GM13977 (cell line): Measurements from ENCODE around the gene ADAMTS7.
"Not testable (repeated sequence)": the region's sequence is repeated elsewhere in the genome, so short reads cannot be mapped to it uniquely, and the experiment has no call there.

ENCODE experiments used
- DNase-seq: peaks from one replicate; pipeline ENCODE4 v3.0.0; 2012; ENCODE audit warnings: low spot score
- CTCF ChIP-seq: IDR thresholded peaks from 2 replicates; pipeline ENCODE4 v1.5.1; 2012; ENCODE audit warnings: mild to moderate bottlenecking, control low read depth; ENCODE audit not compliant: insufficient read depth; ENCODE audit errors: extremely low read depth, missing control alignments
- in situ Hi-C: fragments of 300-500 bp; cut with MboI; formaldehyde crosslinking; loops from one replicate; pipeline ENCODE4 v1.12.0; 2022; ENCODE audit warnings: low sequenced_read_pairs, low pct_unique_long_range_greater_than_20kb, mixed read lengths, inconsistent platforms; ENCODE audit not compliant: unreplicated experiment

ADAMTS7 gene

GRCh38 chr15:78763796-78764241 is 47.4 kb downstream of the ADAMTS7 start:
- no peak for TF ChIP-seq CTCF
- no peak for DNase-seq
- in situ Hi-C loops = no loop called here

- no peak for DNase-seq
- in situ Hi-C loops = no loop called here
- TF ChIP-seq CTCF = no peak
Observed at GRCh38 chr15:78762985-78763795, 48.1 kb downstream of the ADAMTS7 start.

- in situ Hi-C loops, DNase-seq: not testable (repeated sequence)
Observed at GRCh38 chr15:78762386-78762961, 48.8 kb downstream of the ADAMTS7 start.

- DNase-seq = no peak
- in situ Hi-C loops = no loop called here
- no peak for TF ChIP-seq CTCF
Observed at GRCh38 chr15:78761891-78762385, 49.3 kb downstream of the ADAMTS7 start.

GRCh38 chr15:78761475-78761874 is 49.8 kb downstream of the ADAMTS7 start:
- in situ Hi-C loops = not testable (repeated sequence)
- DNase-seq = peak; percentile 70

GRCh38 chr15:78761020-78761419 is 50.2 kb downstream of the ADAMTS7 start:
- in situ Hi-C loops = no loop called here
- TF ChIP-seq CTCF = no peak
- DNase-seq = no peak

GRCh38 chr15:78760091-78760882 is 51.0 kb downstream of the ADAMTS7 start:
- in situ Hi-C loops, DNase-seq: not testable (repeated sequence)

- in situ Hi-C loops = not testable (repeated sequence)
Observed at GRCh38 chr15:78759361-78759998, 51.8 kb downstream of the ADAMTS7 start.

More at GRCh38 chr15:78759361-78759998, 51.8 kb downstream of the ADAMTS7 start:
- not testable (repeated sequence) for DNase-seq
